HCT116 (cell line): ENCODE results near the gene NMNAT3. TPM values are rescaled to one million over a fixed set of nuclear protein-coding genes. Genes with fewer than 3 reads are reported as not detected.

Source experiments
- ATAC-seq: fragments of 200-7000 bp; cut with Tn5 transposase; 2 replicates; pipeline ENCODE4 v1.9.1; 2020; ENCODE audit warnings: mild to moderate bottlenecking, moderate library complexity
- BruUV-seq: library from RNA; stranded (reverse); fragments of 400-500 nt; replicated peaks from 2 replicates; lab custom pipeline; 2021; lab: Mats Ljungman, UMichigan
- CTCF ChIA-PET: fragments of 300-600 bp; sonication (Branson Sonifier 250); formaldehyde crosslinking; loops from one replicate; lab custom pipeline; 2021; ENCODE audit warnings: antibody characterized with exemption; lab: Charles Lee
- POLR2A ChIA-PET: fragments of 300-600, 350-600 bp; sonication (Branson Sonifier 250); formaldehyde crosslinking; loops from one replicate; lab custom pipeline; 2021; ENCODE audit warnings: antibody characterized with exemption; lab: Charles Lee
- RAD21 ChIA-PET, 2 experiments: fragments of 300-600 bp; sonication (Branson Sonifier 250); formaldehyde crosslinking; loops; one replicate each; lab custom pipeline; 2023; ENCODE audit warnings: low total read pairs in 2 of 2; ENCODE audit not compliant: uncharacterized antibody in 2 of 2, unreplicated experiment in 2 of 2, low non-redundant PET in 1 of 2; lab: Charles Lee
- DNase-seq: peaks from one replicate; pipeline ENCODE4 v3.0.0-alpha.2; 2010; ENCODE audit warnings: low read depth, low spot score
- H2AFZ ChIP-seq: fragments of 200-600 bp; shearing (Covaris generic), sonication (generic); 2 replicates; pipeline ENCODE4 v1.6.1; 2017; ENCODE audit warnings: low read depth, mixed run types, mixed read lengths, antibody characterized with exemption, low read length; ENCODE audit not compliant: poor library complexity, severe bottlenecking
- H3K27ac ChIP-seq: 2 replicates; pipeline ENCODE4 v1.5.1; 2012; ENCODE audit warnings: low read depth, low read length
- H3K27me3 ChIP-seq: fragments of 200-600 bp; sonication (generic); 2 replicates; pipeline ENCODE4 v1.6.1; 2016; ENCODE audit warnings: mixed run types, low read length, mixed read lengths; ENCODE audit not compliant: insufficient read depth
- H3K36me3 ChIP-seq, 2 experiments: fragments of 200-500 bp in 1 of 2; fragments of 200-600 bp in 1 of 2; sonication (Bioruptor generic) in 1 of 2; sonication (generic) in 1 of 2; 2 replicates each; pipeline versions ENCODE4 v1.5.1 to v1.6.1; 2014 to 2016; ENCODE audit warnings: low read length in 2 of 2, inconsistent platforms in 1 of 2, mixed read lengths in 1 of 2, mixed run types in 1 of 2; ENCODE audit not compliant: insufficient read depth in 2 of 2, control insufficient read depth in 1 of 2
- H3K4me1 ChIP-seq, 2 experiments: fragments of 200-600 bp in 1 of 2; sonication (generic) in 1 of 2; 2 replicates each; pipeline versions ENCODE4 v1.5.1 to v1.6.1; 2012 to 2017; ENCODE audit warnings: low read length in 2 of 2, inconsistent platforms in 1 of 2, mild to moderate bottlenecking in 1 of 2, mixed read lengths in 1 of 2, mixed run types in 1 of 2, moderate library complexity in 1 of 2; ENCODE audit not compliant: insufficient read depth in 2 of 2, control insufficient read depth in 1 of 2
- H3K4me2 ChIP-seq: fragments of 200-600 bp; sonication (generic); 2 replicates; pipeline ENCODE4 v1.6.1; 2017; ENCODE audit warnings: mixed run types, low read length, mixed read lengths
- H3K4me3 ChIP-seq, 2 experiments: fragments of 200-600 bp in 1 of 2; sonication (generic) in 1 of 2; replicated peaks in 1 of 2; 2 replicates each; pipeline ENCODE4 v1.5.1; 2011 to 2016; ENCODE audit warnings: low read length in 2 of 2, control low read depth in 1 of 2, low read depth in 1 of 2, mild to moderate bottlenecking in 1 of 2, mixed read lengths in 1 of 2, mixed run types in 1 of 2
- H3K79me2 ChIP-seq: fragments of 200-600 bp; sonication (generic); 2 replicates; pipeline ENCODE4 v1.6.1; 2017; ENCODE audit warnings: mild to moderate bottlenecking, mixed run types, low read length, moderate library complexity, mixed read lengths; ENCODE audit not compliant: insufficient read depth
- H3K9ac ChIP-seq: fragments of 200-600 bp; sonication (generic); 2 replicates; pipeline ENCODE4 v1.6.1; 2016; ENCODE audit warnings: low read length, mixed read lengths
- H3K9me2 ChIP-seq: fragments of 200-600 bp; sonication (generic), shearing (Covaris generic); 2 replicates; pipeline ENCODE4 v1.6.1; 2017; ENCODE audit warnings: mixed run types, mild to moderate bottlenecking, moderate library complexity; ENCODE audit not compliant: insufficient read depth
- H3K9me3 ChIP-seq, 2 experiments: fragments of 200-500 bp in 1 of 2; fragments of 200-600 bp in 1 of 2; sonication (Bioruptor generic) in 1 of 2; sonication (generic) in 1 of 2; 2 replicates each; pipeline ENCODE4 v1.6.1; 2014 to 2017; ENCODE audit warnings: low read length in 2 of 2, mixed read lengths in 2 of 2, inconsistent platforms in 1 of 2, low read depth in 1 of 2, mild to moderate bottlenecking in 1 of 2, mixed run types in 1 of 2, moderate library complexity in 1 of 2; ENCODE audit not compliant: control insufficient read depth in 1 of 2, insufficient read depth in 1 of 2
- H4K20me1 ChIP-seq: fragments of 200-600 bp; sonication (generic), shearing (Covaris generic); 2 replicates; pipeline ENCODE4 v1.6.1; 2017; ENCODE audit warnings: mixed run types, mild to moderate bottlenecking, moderate library complexity; ENCODE audit not compliant: insufficient read depth
- CBX3 ChIP-seq: IDR thresholded peaks from 2 replicates; pipeline ENCODE4 v1.6.1; 2012; ENCODE audit warnings: low read depth
- CTCF ChIP-seq, 3 experiments: fragments of 200-600 bp in 1 of 3; sonication (generic) in 1 of 3; IDR thresholded peaks in 2 of 3; conservative IDR thresholded peaks in 1 of 3; 2 replicates each; pipeline ENCODE4 v1.5.1; 2012 to 2017; ENCODE audit warnings: low read depth in 2 of 3, low read length in 2 of 3, antibody characterized with exemption in 1 of 3, borderline replicate concordance in 1 of 3, control low read depth in 1 of 3, mild to moderate bottlenecking in 1 of 3, mixed read lengths in 1 of 3, mixed run types in 1 of 3, moderate library complexity in 1 of 3; ENCODE audit not compliant: insufficient read depth in 1 of 3
- EGR1 ChIP-seq: IDR thresholded peaks from 2 replicates; pipeline ENCODE4 v1.6.1; 2012; ENCODE audit warnings: low read depth
- ELF1 ChIP-seq: IDR thresholded peaks from 2 replicates; pipeline ENCODE4 v1.6.1; 2012; ENCODE audit warnings: low read depth, borderline replicate concordance
- EZH2phosphoT487 ChIP-seq: fragments of 200-600 bp; IDR thresholded peaks from 2 replicates; pipeline ENCODE4 v1.6.1; 2018; ENCODE audit warnings: antibody characterized with exemption, borderline replicate concordance
- FOSL1 ChIP-seq: IDR thresholded peaks from 2 replicates; pipeline ENCODE4 v1.6.1; 2012; ENCODE audit warnings: low read depth
- JUND ChIP-seq: IDR thresholded peaks from 2 replicates; pipeline ENCODE4 v1.6.1; 2012
- POLR2A ChIP-seq: IDR thresholded peaks from 2 replicates; pipeline ENCODE4 v1.7.0; 2011; ENCODE audit warnings: borderline replicate concordance; ENCODE audit not compliant: insufficient read depth, insufficient read length; ENCODE audit errors: extremely low read depth
- RAD21 ChIP-seq: IDR thresholded peaks from 2 replicates; pipeline ENCODE4 v1.6.1; 2012; ENCODE audit warnings: low read depth, mild to moderate bottlenecking
- SIN3A ChIP-seq: IDR thresholded peaks from 2 replicates; pipeline ENCODE4 v1.6.1; 2012; ENCODE audit warnings: low read depth
- SP1 ChIP-seq: IDR thresholded peaks from 2 replicates; pipeline ENCODE4 v1.6.1; 2012; ENCODE audit warnings: low read depth
- TCF7L2 ChIP-seq: IDR thresholded peaks from 2 replicates; pipeline ENCODE4 v1.7.0; 2011; ENCODE audit warnings: borderline replicate concordance, inconsistent platforms; ENCODE audit not compliant: insufficient read depth, insufficient read length; ENCODE audit errors: extremely low read depth
- YY1 ChIP-seq: IDR thresholded peaks from 2 replicates; pipeline ENCODE4 v1.6.1; 2011; ENCODE audit warnings: low read length, low read depth, moderate library complexity, mild to moderate bottlenecking; ENCODE audit not compliant: insufficient replicate concordance; ENCODE audit errors: extremely low read depth
- ZBTB33 ChIP-seq: IDR thresholded peaks from 2 replicates; pipeline ENCODE4 v1.6.1; 2011; ENCODE audit warnings: mild to moderate bottlenecking, low read length, moderate library complexity; ENCODE audit not compliant: insufficient replicate concordance; ENCODE audit errors: extremely low read depth
- ZFX ChIP-seq: fragments of 450-650 bp; IDR thresholded peaks from 2 replicates; pipeline ENCODE4 v1.6.1; 2017
- ZNF274 ChIP-seq: fragments of 200-500 bp; sonication (Bioruptor generic); IDR thresholded peaks from 2 replicates; pipeline ENCODE4 v1.6.1; 2014; ENCODE audit warnings: mild to moderate bottlenecking, low read depth, low read length, inconsistent platforms
- intact Hi-C: fragments of 100-400 bp; cut with micrococcal nuclease; formaldehyde crosslinking; loops from 2 replicates; pipeline ENCODE4 v1.10.0; 2022
- total RNA-seq: library from RNA; stranded (reverse); gene quantifications from one replicate; pipeline ENCODE4 v1.2.1, GENCODE V29; 2021; ENCODE audit not compliant: unreplicated experiment

Gene NMNAT3
- total RNA-seq, 1 experiment from 2014 or later, result 5.7 TPM

DNA sequence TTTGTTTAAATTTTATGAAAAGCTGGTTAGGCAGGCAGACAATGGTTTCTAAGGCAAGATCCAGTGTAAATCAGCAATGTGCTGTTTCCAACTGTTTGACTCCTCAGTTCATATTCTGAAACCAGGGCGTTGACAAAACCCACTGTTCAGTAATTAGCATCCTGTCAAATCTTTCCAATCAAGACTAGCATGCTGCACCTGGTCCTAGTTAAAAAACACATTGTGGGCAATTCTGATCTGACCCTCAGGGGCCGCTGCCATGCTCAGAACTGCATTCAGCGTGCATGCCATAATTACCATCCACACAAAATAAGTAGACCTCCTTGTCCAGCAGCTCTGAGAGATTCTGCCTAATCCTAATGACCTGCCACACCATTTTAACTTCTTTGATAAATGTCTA lies 117.4 kb downstream of the NMNAT3 start:
- ATAC-seq (no peak), DNase-seq (no peak)
- Histone ChIP-seq H3K9me3 (no peaks in the 10 kb centered on the region), H3K36me3 (no peaks in the 10 kb centered on the region), H4K20me1 (no peaks in the 10 kb centered on the region), H3K9me2 (no peaks in the 10 kb centered on the region), H3K27ac (no peak overlapping the region), H3K4me2 (no peak overlapping the region), H3K27me3 (no peaks in the 10 kb centered on the region), H3K9ac (no peak overlapping the region), H3K79me2 (no peaks in the 10 kb centered on the region), H2AFZ (no peak overlapping the region), H3K4me3 (no peak overlapping the region), H3K4me1 (no peaks in the 10 kb centered on the region)
- POLR2A ChIA-PET, result no interaction called here
- no peak for TF ChIP-seq RAD21
- no peak for TF ChIP-seq ZFX
- no peak for TF ChIP-seq ZNF274
- no peak for TF ChIP-seq ZBTB33
- no peak for TF ChIP-seq EGR1
- no peak for TF ChIP-seq POLR2A
- TF ChIP-seq FOSL1, result no peak
- TF ChIP-seq YY1, result no peak
- TF ChIP-seq CTCF (IDR thresholded peaks at IDR 0.05 in 2 of 3, conservative IDR thresholded peaks at IDR 0.05 in 1 of 3; ENCODE audit: borderline replicate concordance in 1 of 3, insufficient read depth in 1 of 3, low read depth in 2 of 3, low read length in 2 of 3), result no peak
- TF ChIP-seq ELF1, result no peak
- no peak for TF ChIP-seq TCF7L2
- TF ChIP-seq CBX3, result no peak
- no peak for TF ChIP-seq EZH2phosphoT487
- TF ChIP-seq SP1, result no peak
- no peak for TF ChIP-seq SIN3A
- no peak for TF ChIP-seq JUND
- BruUV-seq, result no TSS peak
- RAD21 ChIA-PET, result no interaction called here
- intact Hi-C loops, result loop anchor here (5.0 kb wide), 1 partner anchor 448 kb away; no protein-coding TSS in a partner anchor
- CTCF ChIA-PET, result interaction anchor here (1.2 to 2.6 kb wide), 2 partner anchors 133 to 144 kb away, joined by 3 to 40 read pairs; no protein-coding TSS in a partner anchor
